HEK293 (cell line): ENCODE data around the gene RTN4IP1.

Experiments used
- CTCF ChIA-PET: fragments of 350-600 bp; formaldehyde crosslinking; extraction: SDS; loops from one replicate; lab custom pipeline; 2021; ENCODE audit warnings: antibody characterized with exemption; lab: Yijun Ruan, JAX
- POLR2A ChIA-PET: fragments of 300-600 bp; formaldehyde crosslinking; extraction: SDS; loops from one replicate; lab custom pipeline; 2020; ENCODE audit warnings: antibody characterized with exemption, inconsistent platforms; lab: Yijun Ruan, JAX
- H3K27ac ChIP-seq: fragments of 200-500 bp; sonication (Bioruptor generic); 2 replicates; pipeline ENCODE4 v1.5.1; 2014; ENCODE audit warnings: low read depth, low read length, control low read depth, inconsistent platforms; ENCODE audit errors: extremely low read depth
- H3K36me3 ChIP-seq, 2 experiments: fragments of 200-500 bp in 1 of 2; sonication (Bioruptor generic) in 1 of 2; 1 replicate in 1 of 2; 2 replicates in 1 of 2; pipeline ENCODE4 v1.5.1; 2014 to 2017; ENCODE audit warnings: inconsistent platforms in 2 of 2, low read length in 2 of 2; ENCODE audit not compliant: control insufficient read depth in 2 of 2, insufficient read depth in 1 of 2
- H3K4me1 ChIP-seq: fragments of 200-500 bp; sonication (Bioruptor generic); 2 replicates; pipeline ENCODE4 v1.5.1; 2014; ENCODE audit warnings: mild to moderate bottlenecking, low read length, inconsistent platforms; ENCODE audit not compliant: control insufficient read depth, insufficient read depth
- H3K4me3 ChIP-seq: 2 replicates; pipeline ENCODE4 v1.5.1; 2011; ENCODE audit warnings: low read depth, mild to moderate bottlenecking, control low read depth, low read length, moderate library complexity
- H3K9me3 ChIP-seq: fragments of 200-500 bp; sonication (Bioruptor generic); 2 replicates; pipeline ENCODE4 v1.5.1; 2014; ENCODE audit warnings: low read depth, low read length, inconsistent platforms; ENCODE audit not compliant: control insufficient read depth, insufficient read depth
- GLI2 ChIP-seq: fragments of 450-650 bp; formaldehyde crosslinking; IDR thresholded peaks from 2 replicates; pipeline ENCODE4; 2017; ENCODE audit warnings: missing biosample characterization, missing genetic modification characterization, low read depth, borderline replicate concordance
- HOXC10 ChIP-seq: sonication (generic); formaldehyde crosslinking; IDR thresholded peaks from 2 replicates; pipeline ENCODE4 v1.8.1; 2023; ENCODE audit warnings: mild to moderate bottlenecking, missing genetic modification reagents
- SCRT1 ChIP-seq: fragments of 450-650 bp; formaldehyde crosslinking; IDR thresholded peaks from 2 replicates; pipeline ENCODE4 v1.5.1; 2016; ENCODE audit warnings: missing biosample characterization, missing genetic modification characterization, borderline replicate concordance
- SCRT2 ChIP-seq: fragments of 450-650 bp; formaldehyde crosslinking; IDR thresholded peaks from 2 replicates; pipeline ENCODE4 v1.5.1; 2016; ENCODE audit warnings: missing biosample characterization, missing genetic modification characterization
- ZNF133 ChIP-seq: fragments of 450-650 bp; formaldehyde crosslinking; IDR thresholded peaks from 2 replicates; pipeline ENCODE4 v1.5.1; 2016; ENCODE audit warnings: missing biosample characterization, missing genetic modification characterization
- ZNF155 ChIP-seq: fragments of 450-650 bp; formaldehyde crosslinking; IDR thresholded peaks from 2 replicates; pipeline ENCODE4 v1.5.1; 2016; ENCODE audit warnings: missing biosample characterization, missing genetic modification characterization
- ZNF335 ChIP-seq: fragments of 450-650 bp; formaldehyde crosslinking; conservative IDR thresholded peaks from 2 replicates; pipeline ENCODE4 v1.5.1; 2016; ENCODE audit warnings: missing biosample characterization, missing genetic modification characterization
- ZNF366 ChIP-seq: fragments of 450-650 bp; formaldehyde crosslinking; conservative IDR thresholded peaks from 2 replicates; pipeline ENCODE4 v1.5.1; 2016; ENCODE audit warnings: missing biosample characterization, missing genetic modification characterization
- ZNF423 ChIP-seq: fragments of 450-650 bp; formaldehyde crosslinking; IDR thresholded peaks from 2 replicates; pipeline ENCODE4 v1.5.1; 2016; ENCODE audit warnings: missing biosample characterization, missing genetic modification characterization
- ZNF530 ChIP-seq: fragments of 450-650 bp; formaldehyde crosslinking; IDR thresholded peaks from 2 replicates; pipeline ENCODE4 v1.5.1; 2016; ENCODE audit warnings: low read depth, missing biosample characterization, missing genetic modification characterization
- ZNF610 ChIP-seq: fragments of 450-650 bp; formaldehyde crosslinking; IDR thresholded peaks from 2 replicates; pipeline ENCODE4 v1.5.1; 2016; ENCODE audit warnings: missing biosample characterization, missing genetic modification characterization, borderline replicate concordance
- ZNF621 ChIP-seq: fragments of 450-650 bp; formaldehyde crosslinking; IDR thresholded peaks from 2 replicates; pipeline ENCODE4 v1.5.1; 2017; ENCODE audit warnings: missing biosample characterization, missing genetic modification characterization
- ZNF623 ChIP-seq: fragments of 450-650 bp; formaldehyde crosslinking; IDR thresholded peaks from 2 replicates; pipeline ENCODE4 v1.5.1; 2016; ENCODE audit warnings: missing biosample characterization, missing genetic modification characterization
- ZNF626 ChIP-seq: fragments of 450-650 bp; sonication (Bioruptor Pico); formaldehyde crosslinking; IDR thresholded peaks from 2 replicates; pipeline ENCODE4 v1.5.1; 2018; ENCODE audit warnings: missing biosample characterization, missing genetic modification characterization, inconsistent platforms
- ZNF768 ChIP-seq: fragments of 450-650 bp; formaldehyde crosslinking; IDR thresholded peaks from 2 replicates; pipeline ENCODE4 v1.5.1; 2018; ENCODE audit warnings: missing biosample characterization, mild to moderate bottlenecking, missing genetic modification characterization
- ZNF777 ChIP-seq: fragments of 450-650 bp; formaldehyde crosslinking; IDR thresholded peaks from 2 replicates; pipeline ENCODE4 v1.5.1; 2017; ENCODE audit warnings: missing biosample characterization, missing genetic modification characterization, borderline replicate concordance
- ZNF785 ChIP-seq: fragments of 450-650 bp; formaldehyde crosslinking; IDR thresholded peaks from 2 replicates; pipeline ENCODE4 v1.5.1; 2016; ENCODE audit warnings: missing biosample characterization, missing genetic modification characterization
- ZNF791 ChIP-seq: fragments of 450-650 bp; formaldehyde crosslinking; IDR thresholded peaks from 2 replicates; pipeline ENCODE4 v1.5.1; 2016; ENCODE audit warnings: missing biosample characterization, missing genetic modification characterization
- TF ChIP-seq, protein P1 (sequence below): sonication (generic); formaldehyde crosslinking; IDR thresholded peaks from 2 replicates; pipeline ENCODE4 v1.8.1; 2022; ENCODE audit warnings: mild to moderate bottlenecking, moderate library complexity, missing genetic modification reagents
- TF ChIP-seq, protein P2 (sequence below): fragments of 450-650 bp; formaldehyde crosslinking; IDR thresholded peaks from 2 replicates; pipeline ENCODE4 v1.5.1; 2016; ENCODE audit warnings: missing biosample characterization, missing genetic modification characterization

Gene RTN4IP1

DNA sequence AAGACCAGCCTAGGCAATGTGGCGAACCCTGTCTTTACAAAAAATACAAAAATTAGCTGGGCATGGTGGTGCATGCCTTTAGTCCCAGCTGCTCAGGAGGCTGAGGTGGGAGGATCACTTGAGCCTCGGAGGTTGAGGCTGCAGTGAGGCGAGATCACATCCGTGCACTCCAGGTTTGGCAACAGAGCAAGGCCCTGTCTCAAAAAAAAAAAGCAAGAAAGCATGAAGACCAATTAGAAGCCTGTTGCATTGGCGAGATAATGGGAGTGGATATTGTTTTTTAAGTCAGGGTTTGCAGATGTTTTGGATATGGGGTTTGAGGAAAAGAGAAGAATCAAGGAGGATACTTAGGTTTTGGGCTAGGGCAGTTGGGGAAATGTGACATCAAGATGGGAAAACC is 5.3 kb upstream of the RTN4IP1 start:
- H3K4me3 ChIP-seq, result no peak overlapping the region
- TF ChIP-seq SCRT1 (no peak), SCRT2 (tag by site-specific recombination) (peak; percentile 66)
- TF ChIP-seq, all 188 proteins: peak for 1
- Histone ChIP-seq H3K9me3 (no peaks in the 10 kb centered on the region), H3K27ac (no peak overlapping the region), H3K4me1 (0 out of 2 replicates have a peak, but pooled peaks cover 3% of the 10 kb centered on the region), H3K36me3 (no peaks in the 10 kb centered on the region)
- POLR2A ChIA-PET, result no interaction called here
- CTCF ChIA-PET, result interaction anchor here (0.9 kb wide), 1 partner anchor 53 kb away, joined by 4 read pairs; no protein-coding TSS in a partner anchor

DNA sequence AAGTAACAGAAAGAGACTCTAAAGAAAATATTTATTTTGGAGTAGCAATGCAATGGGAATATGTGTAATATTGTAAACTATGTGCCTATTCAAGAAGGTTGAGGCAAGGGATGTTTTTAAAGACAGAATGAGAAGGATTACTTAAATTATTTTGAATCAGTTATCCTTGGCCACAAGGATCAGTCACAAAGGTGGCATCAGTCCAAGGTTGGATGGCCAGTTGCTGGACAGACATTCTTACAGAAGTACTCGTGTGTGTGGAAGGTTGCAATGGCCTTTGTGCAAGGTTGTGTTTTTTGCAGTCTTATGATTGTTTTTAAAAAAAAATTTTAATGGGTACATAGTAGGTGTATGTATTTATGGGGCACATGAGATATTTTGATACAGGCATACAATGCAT is 2.0 kb upstream of the RTN4IP1 start:
- ChIA-PET POLR2A (no interaction called here), CTCF (no interaction called here)
- 0 out of 2 replicates have a peak, but pooled peaks cover 3% of the 10 kb centered on the region for H3K4me1 ChIP-seq
- no peak overlapping the region for H3K27ac ChIP-seq
- H3K36me3 ChIP-seq, result no peaks in the 10 kb centered on the region
- TF ChIP-seq ZNF155 (no peak), ZNF621 (tag by site-specific recombination) (no peak), HOXC10 (no peak), ZNF530 (tag by site-specific recombination) (no peak), ZNF777 (no peak), ZNF610 (tag by site-specific recombination) (no peak), ZNF626 (no peak), ZNF768 (tag by site-specific recombination) (no peak), ZNF423 (tag by site-specific recombination) (no peak), GLI2 (no peak)
- TF ChIP-seq, all 188 proteins: peak for 0
- no peak overlapping the region for H3K4me3 ChIP-seq
- no peaks in the 10 kb centered on the region for H3K9me3 ChIP-seq

DNA sequence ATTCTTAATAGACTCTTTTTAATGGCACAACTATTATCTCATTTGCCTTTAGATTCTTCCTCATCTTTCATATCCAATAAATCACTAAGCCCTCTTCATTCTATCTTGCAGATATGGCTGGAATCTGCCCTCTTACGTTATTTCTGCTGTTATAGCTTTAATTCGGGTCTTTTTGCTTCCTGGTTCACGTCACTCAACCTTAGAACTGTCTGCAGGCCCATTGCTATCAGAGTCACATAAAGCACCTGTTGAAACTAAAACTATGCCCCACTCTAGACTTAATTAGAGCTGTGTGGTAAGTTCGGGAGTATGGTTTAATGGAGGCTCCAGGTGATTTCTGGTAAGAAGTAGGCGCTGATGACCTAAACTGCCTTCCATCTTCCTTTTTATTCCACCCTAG is 1.1 kb upstream of the RTN4IP1 start:
- peak overlapping the region; percentile 57 for H3K4me3 ChIP-seq
- H3K36me3 ChIP-seq, result no peaks in the 10 kb centered on the region
- ChIA-PET POLR2A (no interaction called here), CTCF (interaction anchor here (0.6 to 1.1 kb wide), 3 partner anchors 22 to 369 kb away, joined by 3 to 5 read pairs (median 5); no protein-coding TSS in a partner anchor)
- TF ChIP-seq SCRT2 (tag by site-specific recombination), result peak; percentile 95
- no peak for TF ChIP-seq ZNF791 (tag by site-specific recombination)
- TF ChIP-seq ZNF366 (tag by site-specific recombination), result no peak
- 0 out of 2 replicates have a peak, but pooled peaks cover 3% of the 10 kb centered on the region for H3K4me1 ChIP-seq
- H3K27ac ChIP-seq, result peak overlapping the region; percentile 61; the same call in 1 of the 2 replicates
- no peaks in the 10 kb centered on the region for H3K9me3 ChIP-seq

DNA sequence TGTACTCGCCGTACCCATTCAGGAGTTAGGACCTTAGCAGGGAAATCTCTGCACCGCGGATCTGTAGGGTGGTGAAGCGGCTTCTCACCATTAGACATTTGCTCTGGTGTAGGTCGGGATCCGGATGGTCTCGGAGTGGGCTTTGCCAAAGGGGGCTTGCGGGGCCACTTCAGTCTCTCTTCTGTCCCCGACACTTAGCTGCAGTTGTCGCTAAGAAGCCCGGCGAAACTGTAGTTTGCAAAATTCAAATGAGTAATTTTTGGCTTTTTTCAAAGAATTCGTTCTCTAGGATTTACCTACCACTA is 513 bp upstream of the RTN4IP1 start:
- TF ChIP-seq ZNF133, result no peak
- no peak for TF ChIP-seq ZNF623 (tag by site-specific recombination)
- TF ChIP-seq, protein P1, sequence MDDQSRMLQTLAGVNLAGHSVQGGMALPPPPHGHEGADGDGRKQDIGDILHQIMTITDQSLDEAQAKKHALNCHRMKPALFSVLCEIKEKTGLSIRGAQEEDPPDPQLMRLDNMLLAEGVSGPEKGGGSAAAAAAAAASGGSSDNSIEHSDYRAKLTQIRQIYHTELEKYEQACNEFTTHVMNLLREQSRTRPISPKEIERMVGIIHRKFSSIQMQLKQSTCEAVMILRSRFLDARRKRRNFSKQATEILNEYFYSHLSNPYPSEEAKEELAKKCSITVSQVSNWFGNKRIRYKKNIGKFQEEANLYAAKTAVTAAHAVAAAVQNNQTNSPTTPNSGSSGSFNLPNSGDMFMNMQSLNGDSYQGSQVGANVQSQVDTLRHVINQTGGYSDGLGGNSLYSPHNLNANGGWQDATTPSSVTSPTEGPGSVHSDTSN (CRISPR knock-in tag), result 0 out of 2 replicates have a peak, but pooled peaks have one; percentile 3
- peak; percentile 9; the same call in 1 of the 2 replicates for TF ChIP-seq ZNF335 (tag by site-specific recombination)
- TF ChIP-seq ZNF785 (tag by site-specific recombination), result no peak
- TF ChIP-seq, protein P2, sequence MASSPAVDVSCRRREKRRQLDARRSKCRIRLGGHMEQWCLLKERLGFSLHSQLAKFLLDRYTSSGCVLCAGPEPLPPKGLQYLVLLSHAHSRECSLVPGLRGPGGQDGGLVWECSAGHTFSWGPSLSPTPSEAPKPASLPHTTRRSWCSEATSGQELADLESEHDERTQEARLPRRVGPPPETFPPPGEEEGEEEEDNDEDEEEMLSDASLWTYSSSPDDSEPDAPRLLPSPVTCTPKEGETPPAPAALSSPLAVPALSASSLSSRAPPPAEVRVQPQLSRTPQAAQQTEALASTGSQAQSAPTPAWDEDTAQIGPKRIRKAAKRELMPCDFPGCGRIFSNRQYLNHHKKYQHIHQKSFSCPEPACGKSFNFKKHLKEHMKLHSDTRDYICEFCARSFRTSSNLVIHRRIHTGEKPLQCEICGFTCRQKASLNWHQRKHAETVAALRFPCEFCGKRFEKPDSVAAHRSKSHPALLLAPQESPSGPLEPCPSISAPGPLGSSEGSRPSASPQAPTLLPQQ (tag by site-specific recombination), result 0 out of 2 replicates have a peak, but pooled peaks have one; percentile 4
- ChIA-PET CTCF (interaction anchor here (0.8 to 1.1 kb wide), 2 partner anchors 21 to 350 kb away, joined by 5 read pairs; no protein-coding TSS in a partner anchor), POLR2A (no interaction called here)
- Histone ChIP-seq H3K9me3 (no peaks in the 10 kb centered on the region), H3K4me1 (0 out of 2 replicates have a peak, but pooled peaks cover 3% of the 10 kb centered on the region), H3K27ac (peak overlapping the region; percentile 61), H3K4me3 (peak overlapping the region; percentile 57), H3K36me3 (no peaks in the 10 kb centered on the region)
